ENCODE data around the gene SPATS2L. TPM values are rescaled to one million over a fixed set of nuclear protein-coding genes. Genes with fewer than 3 reads are reported as not detected.

Gene SPATS2L
- total and polyA plus RNA-seq, 2 experiments from 2014 or later = 118 to 154 TPM

- TF ChIP-seq ZNF462 (CRISPR knock-in tag; IDR thresholded peaks at IDR 0.05) = no peak
- no peak for TF ChIP-seq POLR2AphosphoS5 (IDR thresholded peaks at IDR 0.05; ENCODE audit: low read depth)
- no peak for TF ChIP-seq ZNF114 (CRISPR knock-in tag; IDR thresholded peaks at IDR 0.05)
- no peak for TF ChIP-seq EZH2 (IDR thresholded peaks at IDR 0.05; ENCODE audit: low read depth, unreplicated experiment)
- TF ChIP-seq STAT1 (IDR thresholded peaks at IDR 0.05; ENCODE audit: unreplicated experiment) = no peak
- TF ChIP-seq, protein P1, sequence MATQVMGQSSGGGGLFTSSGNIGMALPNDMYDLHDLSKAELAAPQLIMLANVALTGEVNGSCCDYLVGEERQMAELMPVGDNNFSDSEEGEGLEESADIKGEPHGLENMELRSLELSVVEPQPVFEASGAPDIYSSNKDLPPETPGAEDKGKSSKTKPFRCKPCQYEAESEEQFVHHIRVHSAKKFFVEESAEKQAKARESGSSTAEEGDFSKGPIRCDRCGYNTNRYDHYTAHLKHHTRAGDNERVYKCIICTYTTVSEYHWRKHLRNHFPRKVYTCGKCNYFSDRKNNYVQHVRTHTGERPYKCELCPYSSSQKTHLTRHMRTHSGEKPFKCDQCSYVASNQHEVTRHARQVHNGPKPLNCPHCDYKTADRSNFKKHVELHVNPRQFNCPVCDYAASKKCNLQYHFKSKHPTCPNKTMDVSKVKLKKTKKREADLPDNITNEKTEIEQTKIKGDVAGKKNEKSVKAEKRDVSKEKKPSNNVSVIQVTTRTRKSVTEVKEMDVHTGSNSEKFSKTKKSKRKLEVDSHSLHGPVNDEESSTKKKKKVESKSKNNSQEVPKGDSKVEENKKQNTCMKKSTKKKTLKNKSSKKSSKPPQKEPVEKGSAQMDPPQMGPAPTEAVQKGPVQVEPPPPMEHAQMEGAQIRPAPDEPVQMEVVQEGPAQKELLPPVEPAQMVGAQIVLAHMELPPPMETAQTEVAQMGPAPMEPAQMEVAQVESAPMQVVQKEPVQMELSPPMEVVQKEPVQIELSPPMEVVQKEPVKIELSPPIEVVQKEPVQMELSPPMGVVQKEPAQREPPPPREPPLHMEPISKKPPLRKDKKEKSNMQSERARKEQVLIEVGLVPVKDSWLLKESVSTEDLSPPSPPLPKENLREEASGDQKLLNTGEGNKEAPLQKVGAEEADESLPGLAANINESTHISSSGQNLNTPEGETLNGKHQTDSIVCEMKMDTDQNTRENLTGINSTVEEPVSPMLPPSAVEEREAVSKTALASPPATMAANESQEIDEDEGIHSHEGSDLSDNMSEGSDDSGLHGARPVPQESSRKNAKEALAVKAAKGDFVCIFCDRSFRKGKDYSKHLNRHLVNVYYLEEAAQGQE (IDR thresholded peaks at IDR 0.05; ENCODE audit: unreplicated experiment) = no peak
- no peak for TF ChIP-seq EZH2phosphoT487 (IDR thresholded peaks at IDR 0.05; ENCODE audit: unreplicated experiment)
- no peak for TF ChIP-seq ZNF331 (CRISPR knock-in tag; IDR thresholded peaks at IDR 0.05; ENCODE audit: low read depth)
- no peak for TF ChIP-seq CREB1 (CRISPR knock-in tag; IDR thresholded peaks at IDR 0.05; ENCODE audit: low read depth)
Measured at GRCh38 chr2:200258881-200259576, 47.5 kb upstream of the SPATS2L start (continued).

All from GM23338 (cell line).